Measurements from ENCODE around the gene ZMYND11.

Gene ZMYND11

DNA sequence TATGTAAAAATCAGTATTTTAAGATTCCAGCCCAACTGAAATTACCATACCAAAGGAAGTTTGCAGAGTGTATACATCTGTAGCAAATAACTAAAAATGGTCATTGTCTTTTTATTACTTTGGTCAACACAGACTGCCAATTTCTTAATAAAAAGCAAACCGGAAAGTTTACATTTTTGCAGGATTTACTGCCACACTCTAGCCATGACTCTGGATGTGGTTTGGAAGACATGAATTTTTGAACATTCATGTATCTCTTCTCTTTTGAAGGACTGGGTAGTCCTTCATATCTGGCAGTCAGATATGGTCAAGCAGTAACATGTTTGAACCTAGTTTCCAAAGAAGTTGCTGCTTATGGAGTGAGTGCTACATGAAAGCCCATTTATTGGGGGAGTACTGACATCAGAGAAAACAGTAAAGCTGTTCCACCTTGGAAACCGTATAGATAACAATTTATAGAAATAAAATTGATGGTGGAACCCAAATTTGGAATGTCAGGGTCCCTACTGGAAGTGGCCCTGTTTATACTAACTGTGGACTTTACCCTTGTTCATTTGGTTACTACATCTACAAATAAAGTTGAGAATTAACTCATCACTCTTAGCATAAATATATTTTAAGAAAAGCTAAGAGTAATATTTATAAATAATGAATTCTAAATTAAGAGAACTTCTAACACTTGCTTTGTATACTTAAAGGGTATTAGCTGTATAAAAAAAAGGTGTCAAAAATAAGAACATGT is 84.6 kb downstream of the ZMYND11 start:
- TF ChIP-seq, protein P1, sequence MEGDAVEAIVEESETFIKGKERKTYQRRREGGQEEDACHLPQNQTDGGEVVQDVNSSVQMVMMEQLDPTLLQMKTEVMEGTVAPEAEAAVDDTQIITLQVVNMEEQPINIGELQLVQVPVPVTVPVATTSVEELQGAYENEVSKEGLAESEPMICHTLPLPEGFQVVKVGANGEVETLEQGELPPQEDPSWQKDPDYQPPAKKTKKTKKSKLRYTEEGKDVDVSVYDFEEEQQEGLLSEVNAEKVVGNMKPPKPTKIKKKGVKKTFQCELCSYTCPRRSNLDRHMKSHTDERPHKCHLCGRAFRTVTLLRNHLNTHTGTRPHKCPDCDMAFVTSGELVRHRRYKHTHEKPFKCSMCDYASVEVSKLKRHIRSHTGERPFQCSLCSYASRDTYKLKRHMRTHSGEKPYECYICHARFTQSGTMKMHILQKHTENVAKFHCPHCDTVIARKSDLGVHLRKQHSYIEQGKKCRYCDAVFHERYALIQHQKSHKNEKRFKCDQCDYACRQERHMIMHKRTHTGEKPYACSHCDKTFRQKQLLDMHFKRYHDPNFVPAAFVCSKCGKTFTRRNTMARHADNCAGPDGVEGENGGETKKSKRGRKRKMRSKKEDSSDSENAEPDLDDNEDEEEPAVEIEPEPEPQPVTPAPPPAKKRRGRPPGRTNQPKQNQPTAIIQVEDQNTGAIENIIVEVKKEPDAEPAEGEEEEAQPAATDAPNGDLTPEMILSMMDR (IDR thresholded peaks at IDR 0.05; ENCODE audit: low read depth, low read length), result no peak
- H3K4me3 ChIP-seq (ENCODE audit: low read depth, low read length), result no peak overlapping the region
- in situ Hi-C loops (cut with HindIII; ENCODE audit: low sequenced_read_pairs), result no loop called here
- no peak for DNase-seq (ENCODE audit: low read depth, low spot score)

DNA sequence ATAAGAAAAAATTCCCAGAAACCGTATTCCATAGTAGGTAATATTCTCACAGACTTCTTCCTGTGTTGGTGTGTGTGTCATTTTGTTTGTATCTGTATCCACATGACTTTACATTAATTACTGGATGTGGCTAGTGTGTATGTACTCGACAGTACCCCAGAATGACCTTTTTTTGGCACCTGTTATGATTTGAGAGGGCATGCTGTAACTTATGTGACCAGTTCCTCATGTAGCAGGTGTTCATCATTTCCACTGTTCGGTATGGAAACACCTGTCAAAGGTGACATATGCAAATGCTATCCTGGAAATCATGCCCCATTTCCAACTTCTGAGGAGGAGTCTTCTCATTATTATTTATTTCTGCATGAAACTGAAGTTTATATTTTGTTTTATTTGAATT is 89.3 kb downstream of the ZMYND11 start:
- in situ Hi-C loops (cut with HindIII; ENCODE audit: low sequenced_read_pairs), result no loop called here
- TF ChIP-seq, protein P1 (IDR thresholded peaks at IDR 0.05; ENCODE audit: low read depth, low read length), result no peak
- H3K4me3 ChIP-seq (ENCODE audit: low read depth, low read length), result no peak overlapping the region
- DNase-seq (ENCODE audit: low read depth, low spot score), result no peak

DNA sequence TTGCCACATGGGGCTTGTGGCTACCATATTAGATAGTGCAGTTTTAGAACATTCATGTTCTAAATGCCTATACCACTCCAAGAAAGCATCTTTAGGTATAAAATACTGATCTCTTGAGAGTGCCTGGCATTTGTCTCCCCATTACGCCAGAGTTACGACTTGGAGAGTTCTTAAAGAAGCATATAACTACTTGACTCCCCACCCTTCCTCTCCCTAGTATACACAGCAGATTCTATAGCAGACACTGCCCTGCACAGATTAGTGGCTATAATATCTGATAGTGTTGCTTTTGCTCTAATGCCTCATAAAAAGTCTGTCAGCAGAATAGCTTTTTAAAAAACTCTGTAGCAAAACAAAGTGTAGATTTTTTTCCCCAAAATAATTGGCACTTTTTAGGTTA is 90.8 kb downstream of the ZMYND11 start:
- H3K4me3 ChIP-seq (ENCODE audit: low read depth, low read length), result no peak overlapping the region
- in situ Hi-C loops (cut with HindIII; ENCODE audit: low sequenced_read_pairs), result no loop called here
- DNase-seq (ENCODE audit: low read depth, low spot score), result no peak
- TF ChIP-seq, protein P1 (IDR thresholded peaks at IDR 0.05; ENCODE audit: low read depth, low read length), result no peak

DNA sequence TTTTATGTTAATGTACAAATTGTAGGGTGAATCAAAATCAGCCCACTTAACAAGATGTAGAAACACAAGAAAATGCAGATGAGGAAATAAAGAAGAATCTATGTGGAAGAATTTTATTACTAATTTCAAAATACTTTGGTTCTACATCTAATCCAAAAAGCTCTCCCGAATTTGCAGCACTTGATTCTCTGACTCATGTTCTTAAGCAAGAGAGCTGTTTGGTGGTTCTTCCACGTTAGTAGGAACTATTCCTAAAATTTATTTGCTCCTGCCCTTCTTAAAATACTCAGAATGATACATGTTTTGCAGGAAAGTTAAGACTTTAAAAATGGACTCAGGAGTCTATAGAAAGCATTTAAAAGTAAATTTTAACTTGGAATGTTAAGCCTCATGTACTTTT is 91.8 kb downstream of the ZMYND11 start:
- H3K4me3 ChIP-seq (ENCODE audit: low read depth, low read length), result no peak overlapping the region
- in situ Hi-C loops (cut with HindIII; ENCODE audit: low sequenced_read_pairs), result no loop called here
- TF ChIP-seq, protein P1 (IDR thresholded peaks at IDR 0.05; ENCODE audit: low read depth, low read length), result no peak
- DNase-seq (ENCODE audit: low read depth, low spot score), result no peak

DNA sequence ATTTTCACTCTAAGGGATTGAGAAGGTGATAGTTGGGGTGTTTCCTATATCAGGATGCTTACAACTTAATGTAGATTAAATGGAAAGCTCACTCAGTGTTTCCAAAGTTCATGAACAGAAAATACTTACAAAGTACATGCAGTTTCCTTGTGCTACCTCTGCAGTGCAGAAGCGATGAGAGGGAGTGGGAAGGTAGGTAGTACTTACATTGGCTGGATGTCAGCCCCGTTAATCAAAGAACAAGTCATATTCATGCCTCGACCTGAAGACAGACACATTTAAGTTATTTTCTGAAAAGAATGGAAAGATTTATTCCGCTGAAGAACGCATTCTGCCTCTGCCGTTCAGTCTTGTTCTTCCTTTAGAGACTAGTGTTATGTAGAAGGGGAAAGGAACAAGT is 93.1 kb downstream of the ZMYND11 start:
- H3K4me3 ChIP-seq (ENCODE audit: low read depth, low read length), result no peak overlapping the region
- in situ Hi-C loops (cut with HindIII; ENCODE audit: low sequenced_read_pairs), result no loop called here

DNA sequence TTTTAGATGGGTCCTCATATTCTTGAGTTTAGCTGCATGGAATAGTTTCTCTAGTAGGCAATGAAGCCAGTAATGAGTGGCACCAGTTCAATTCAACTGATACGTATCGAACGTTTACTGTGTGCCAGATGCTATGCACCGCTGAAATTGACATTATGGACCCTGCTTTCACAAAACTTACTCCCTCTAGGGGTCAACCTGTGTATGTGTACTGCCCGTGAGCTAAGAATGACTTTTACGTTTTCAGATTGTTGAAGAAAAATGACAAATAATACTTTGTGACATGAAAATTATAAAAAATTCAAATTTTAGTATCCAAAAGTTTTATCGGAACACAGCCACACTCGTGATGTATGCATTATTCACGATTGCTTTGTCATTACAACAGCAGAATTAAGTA is 95.5 kb downstream of the ZMYND11 start:
- no peak for DNase-seq (ENCODE audit: low read depth, low spot score)
- in situ Hi-C loops (cut with HindIII; ENCODE audit: low sequenced_read_pairs), result no loop called here
- H3K4me3 ChIP-seq (ENCODE audit: low read depth, low read length), result no peak overlapping the region
- TF ChIP-seq, protein P1 (IDR thresholded peaks at IDR 0.05; ENCODE audit: low read depth, low read length), result peak; percentile 42

More for the DNA sequence above, 93.1 kb downstream of the ZMYND11 start:
- no peak for DNase-seq (ENCODE audit: low read depth, low spot score)
- TF ChIP-seq, protein P1 (IDR thresholded peaks at IDR 0.05; ENCODE audit: low read depth, low read length), result no peak

All from astrocyte of the spinal cord (primary cell).